IMR-90 (cell line): ENCODE data around the gene SVBP.

ENCODE experiments used
- CHD1 ChIP-seq: IDR thresholded peaks from 2 replicates; pipeline ENCODE4 v1.6.1; 2012; ENCODE audit warnings: low read depth, low read length, improper control_type of control experiment
- CTCF ChIP-seq: conservative IDR thresholded peaks from 2 replicates; pipeline ENCODE4 v1.5.1; 2012; ENCODE audit warnings: mild to moderate bottlenecking, low read depth, low read length, improper control_type of control experiment
- MXI1 ChIP-seq: IDR thresholded peaks from 2 replicates; pipeline ENCODE4 v1.6.1; 2012; ENCODE audit warnings: low read depth, mild to moderate bottlenecking, low read length, moderate library complexity, borderline replicate concordance
- NFE2L2 ChIP-seq: fragments of 150-350 bp; IDR thresholded peaks from 2 replicates; pipeline ENCODE4 v1.6.1; 2016; ENCODE audit warnings: low read depth, mild to moderate bottlenecking, low read length
- POLR2A ChIP-seq: IDR thresholded peaks from 2 replicates; pipeline ENCODE4 v1.6.1; 2012; ENCODE audit warnings: mild to moderate bottlenecking, low read depth, low read length
- RAD21 ChIP-seq: IDR thresholded peaks from 2 replicates; pipeline ENCODE4 v1.6.1; 2012; ENCODE audit warnings: low read length, improper control_type of control experiment
- SMC3 ChIP-seq: fragments of 150-350 bp; IDR thresholded peaks from 2 replicates; pipeline ENCODE4 v1.6.1; 2016; ENCODE audit warnings: low read depth, mild to moderate bottlenecking, antibody characterized with exemption, low read length, moderate library complexity

- TF ChIP-seq NFE2L2: no peak
- no peak for TF ChIP-seq CTCF
- no peak for TF ChIP-seq POLR2A
- no peak for TF ChIP-seq RAD21
- no peak for TF ChIP-seq SMC3
- no peak for TF ChIP-seq CHD1
- no peak for TF ChIP-seq MXI1
Observed at GRCh38 chr1:42837709-42838108, 20.5 kb upstream of the SVBP start.
